Hepatocyte (in vitro differentiated cells): Measurements from ENCODE around the gene IPP.
"Not testable (repeated sequence)": the region's sequence is repeated elsewhere in the genome, so short reads cannot be mapped to it uniquely, and the experiment has no call there.

Source experiments
- EZH2 ChIP-seq: fragments of 200-600 bp; sonication (generic); IDR thresholded peaks from 2 replicates; pipeline ENCODE4 v1.6.1; 2016; ENCODE audit warnings: antibody characterized with exemption, mild to moderate bottlenecking, borderline replicate concordance
- EZH2phosphoT487 ChIP-seq: fragments of 200-600 bp; sonication (generic); IDR thresholded peaks from one replicate; pipeline ENCODE4 v1.6.1; 2018; ENCODE audit warnings: antibody characterized with exemption, mild to moderate bottlenecking, low read depth, moderate library complexity; ENCODE audit not compliant: unreplicated experiment, severe bottlenecking
- TF ChIP-seq, protein P1 (sequence below): fragments of 200-600 bp; sonication (generic); IDR thresholded peaks from 2 replicates; pipeline ENCODE4 v1.5.1; 2016; ENCODE audit warnings: antibody characterized with exemption, mild to moderate bottlenecking; ENCODE audit not compliant: poor library complexity

DNA sequence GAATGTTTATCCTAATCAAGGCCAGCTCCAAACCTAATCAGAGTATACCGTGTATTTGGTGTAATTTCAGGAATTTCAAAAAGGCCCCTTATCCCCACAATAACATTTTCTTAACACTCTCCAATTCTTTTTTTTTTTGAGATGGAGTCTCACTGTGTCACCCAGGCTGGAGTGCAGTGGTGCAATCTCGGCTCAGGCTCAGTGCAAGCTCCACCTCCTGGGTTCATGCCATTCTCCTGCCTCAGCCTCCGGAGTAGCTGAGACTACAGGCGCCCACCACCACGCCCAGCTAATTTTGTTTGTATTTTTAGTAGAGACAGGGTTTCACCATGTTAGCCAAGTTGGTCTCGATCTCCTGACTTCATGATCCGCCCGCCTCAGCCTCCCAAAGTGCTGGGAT, 33.1 kb downstream of the IPP start:
- TF ChIP-seq, protein P1, sequence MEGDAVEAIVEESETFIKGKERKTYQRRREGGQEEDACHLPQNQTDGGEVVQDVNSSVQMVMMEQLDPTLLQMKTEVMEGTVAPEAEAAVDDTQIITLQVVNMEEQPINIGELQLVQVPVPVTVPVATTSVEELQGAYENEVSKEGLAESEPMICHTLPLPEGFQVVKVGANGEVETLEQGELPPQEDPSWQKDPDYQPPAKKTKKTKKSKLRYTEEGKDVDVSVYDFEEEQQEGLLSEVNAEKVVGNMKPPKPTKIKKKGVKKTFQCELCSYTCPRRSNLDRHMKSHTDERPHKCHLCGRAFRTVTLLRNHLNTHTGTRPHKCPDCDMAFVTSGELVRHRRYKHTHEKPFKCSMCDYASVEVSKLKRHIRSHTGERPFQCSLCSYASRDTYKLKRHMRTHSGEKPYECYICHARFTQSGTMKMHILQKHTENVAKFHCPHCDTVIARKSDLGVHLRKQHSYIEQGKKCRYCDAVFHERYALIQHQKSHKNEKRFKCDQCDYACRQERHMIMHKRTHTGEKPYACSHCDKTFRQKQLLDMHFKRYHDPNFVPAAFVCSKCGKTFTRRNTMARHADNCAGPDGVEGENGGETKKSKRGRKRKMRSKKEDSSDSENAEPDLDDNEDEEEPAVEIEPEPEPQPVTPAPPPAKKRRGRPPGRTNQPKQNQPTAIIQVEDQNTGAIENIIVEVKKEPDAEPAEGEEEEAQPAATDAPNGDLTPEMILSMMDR = not testable (repeated sequence)
- TF ChIP-seq EZH2phosphoT487, EZH2: not testable (repeated sequence)
